SK-N-SH treated with all-trans-retinoic acid at 6 μM for 48 hours (cell line): ENCODE results near the gene VRK3.

ENCODE experiments used
- ATAC-seq: fragments of 200-7000 bp; cut with Tn5 transposase; 3 replicates; pipeline ENCODE4 v1.9.1; 2020; ENCODE audit warnings: mild to moderate bottlenecking, moderate library complexity
- ARNTL ChIP-seq: fragments of 450-650 bp; formaldehyde crosslinking; IDR thresholded peaks from 2 replicates; pipeline ENCODE4 v1.5.0; 2020; ENCODE audit warnings: low read depth, mild to moderate bottlenecking, moderate library complexity, borderline replicate concordance
- BACH2 ChIP-seq: fragments of 250-450 bp; sonication (Bioruptor Pico); IDR thresholded peaks from 2 replicates; pipeline ENCODE4 v1.9.0; 2021; ENCODE audit warnings: mild to moderate bottlenecking, borderline replicate concordance
- CSDC2 ChIP-seq: fragments of 250-450 bp; sonication (Bioruptor Pico); IDR thresholded peaks from 2 replicates; pipeline ENCODE4 v1.5.0; 2020; ENCODE audit warnings: mild to moderate bottlenecking, moderate library complexity
- CSRNP3 ChIP-seq: fragments of 250-450 bp; sonication (Bioruptor Pico); IDR thresholded peaks from 2 replicates; pipeline ENCODE4 v1.5.1; 2021; ENCODE audit warnings: mild to moderate bottlenecking, moderate library complexity
- ESRRG ChIP-seq: fragments of 250-450 bp; sonication (Bioruptor Pico); IDR thresholded peaks from 2 replicates; pipeline ENCODE4 v1.6.1; 2021; ENCODE audit warnings: mild to moderate bottlenecking
- ISL1 ChIP-seq: fragments of 250-450 bp; sonication (Bioruptor Pico); IDR thresholded peaks from 2 replicates; pipeline ENCODE4 v2.1.2; 2022; ENCODE audit warnings: mild to moderate bottlenecking, moderate library complexity
- OSR1 ChIP-seq: fragments of 250-450 bp; sonication (Bioruptor Pico); IDR thresholded peaks from 2 replicates; pipeline ENCODE4 v1.8.0; 2022; ENCODE audit warnings: moderate library complexity, mild to moderate bottlenecking, inconsistent platforms
- PATZ1 ChIP-seq: fragments of 250-450 bp; sonication (Bioruptor Pico); IDR thresholded peaks from 2 replicates; pipeline ENCODE4 v1.8.0; 2020; ENCODE audit warnings: mild to moderate bottlenecking, moderate library complexity, borderline replicate concordance
- POU6F1 ChIP-seq: fragments of 250-450 bp; sonication (Bioruptor Pico); IDR thresholded peaks from 2 replicates; pipeline ENCODE4 v1.8.0; 2021; ENCODE audit warnings: low read depth, mild to moderate bottlenecking, moderate library complexity, borderline replicate concordance
- PPARA ChIP-seq: fragments of 250-450 bp; sonication (Bioruptor Pico); IDR thresholded peaks from 2 replicates; pipeline ENCODE4 v1.5.0; 2020; ENCODE audit warnings: mild to moderate bottlenecking, borderline replicate concordance
- SNAI2 ChIP-seq: fragments of 250-450 bp; sonication (Bioruptor Pico); IDR thresholded peaks from 2 replicates; pipeline ENCODE4 v1.5.0; 2020; ENCODE audit warnings: mild to moderate bottlenecking, moderate library complexity
- TCF4 ChIP-seq: fragments of 250-450 bp; sonication (Bioruptor Pico); IDR thresholded peaks from 2 replicates; pipeline ENCODE4 v1.8.0; 2021; ENCODE audit warnings: mild to moderate bottlenecking, moderate library complexity, borderline replicate concordance
- TSHZ2 ChIP-seq: fragments of 250-450 bp; sonication (Bioruptor Pico); IDR thresholded peaks from 2 replicates; pipeline ENCODE4 v1.5.0; 2020; ENCODE audit warnings: mild to moderate bottlenecking, moderate library complexity
- ZC3H10 ChIP-seq: fragments of 250-450 bp; sonication (Bioruptor Pico); IDR thresholded peaks from 2 replicates; pipeline ENCODE4 v1.5.1; 2021; ENCODE audit warnings: mild to moderate bottlenecking, moderate library complexity
- ZFP3 ChIP-seq: fragments of 250-450 bp; sonication (Bioruptor Pico); IDR thresholded peaks from 2 replicates; pipeline ENCODE4 v1.5.0; 2020; ENCODE audit warnings: mild to moderate bottlenecking, moderate library complexity
- ZFP30 ChIP-seq: fragments of 450-650 bp; formaldehyde crosslinking; IDR thresholded peaks from 2 replicates; pipeline ENCODE4 v1.5.0; 2022; ENCODE audit warnings: mild to moderate bottlenecking, moderate library complexity
- ZNF565 ChIP-seq: fragments of 450-650 bp; formaldehyde crosslinking; conservative IDR thresholded peaks from 2 replicates; pipeline ENCODE4 v1.5.0; 2020; ENCODE audit warnings: low read depth, mild to moderate bottlenecking, moderate library complexity
- ZNF70 ChIP-seq: fragments of 450-650 bp; formaldehyde crosslinking; IDR thresholded peaks from 2 replicates; pipeline ENCODE4 v1.5.0; 2020; ENCODE audit warnings: mild to moderate bottlenecking, moderate library complexity
- ZNF8 ChIP-seq: fragments of 450-650 bp; formaldehyde crosslinking; IDR thresholded peaks from 2 replicates; pipeline ENCODE4 v1.5.0; 2020; ENCODE audit warnings: mild to moderate bottlenecking, moderate library complexity

The VRK3 gene

GRCh38 chr19:50061650-50062049, 36.5 kb upstream of the VRK3 start (continued):
- TF ChIP-seq POU6F1 (CRISPR knock-in tag) (no peak), ZFP3 (CRISPR knock-in tag) (no peak), BACH2 (CRISPR knock-in tag) (no peak), ZNF565 (CRISPR knock-in tag) (no peak), ZNF8 (CRISPR knock-in tag) (no peak), ZC3H10 (no peak), PPARA (CRISPR knock-in tag) (no peak), SNAI2 (no peak), TCF4 (CRISPR knock-in tag) (no peak), TSHZ2 (CRISPR knock-in tag) (no peak)

DNA sequence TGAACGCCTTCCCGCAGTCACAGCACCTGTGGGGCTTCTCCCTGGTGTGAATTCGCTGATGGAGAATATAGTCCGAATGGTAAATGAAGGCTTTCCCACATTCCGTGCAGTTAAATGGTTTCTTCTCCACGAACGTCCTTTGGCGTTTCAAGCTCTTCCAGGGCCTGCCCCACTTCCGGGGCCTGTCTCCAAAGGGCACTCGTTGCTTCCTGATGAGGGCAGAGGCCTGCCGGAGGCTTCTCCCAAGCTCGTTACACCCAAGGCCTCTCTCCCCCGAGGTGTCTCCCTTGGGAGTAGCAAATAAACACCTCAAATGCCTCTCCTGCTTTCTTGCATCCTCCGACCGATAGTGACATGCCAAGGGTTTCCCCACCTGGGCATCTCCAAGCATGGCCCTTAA, 34.9 kb upstream of the VRK3 start:
- ATAC-seq = no peak
- TF ChIP-seq ZFP3 (CRISPR knock-in tag) (no peak), BACH2 (CRISPR knock-in tag) (no peak), POU6F1 (CRISPR knock-in tag) (no peak)

DNA sequence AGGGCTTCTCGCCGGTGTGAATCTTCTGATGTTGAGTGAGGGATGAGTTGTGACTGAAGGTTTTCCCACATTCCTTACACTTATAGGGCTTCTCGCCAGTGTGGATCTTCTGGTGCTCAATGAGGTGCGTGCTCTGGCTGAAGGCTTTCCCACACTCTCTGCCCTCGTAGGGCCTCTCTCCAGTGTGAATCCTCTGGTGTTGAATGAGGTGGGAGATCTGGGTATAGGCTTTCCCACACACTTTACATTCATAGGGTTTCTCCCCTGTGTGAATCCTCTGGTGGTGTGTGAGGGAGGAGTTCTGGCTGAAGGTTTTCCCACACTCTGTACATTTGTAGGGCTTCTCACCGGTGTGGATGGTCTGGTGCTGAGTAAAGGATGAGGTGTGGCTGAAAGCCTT, 33.9 kb upstream of the VRK3 start:
- TF ChIP-seq ISL1 (CRISPR knock-in tag) (no peak), ZNF70 (CRISPR knock-in tag) (no peak), CSRNP3 (no peak), ZNF8 (CRISPR knock-in tag) (no peak), ARNTL (CRISPR knock-in tag) (no peak), TSHZ2 (CRISPR knock-in tag) (no peak), SNAI2 (no peak), POU6F1 (CRISPR knock-in tag) (no peak), BACH2 (CRISPR knock-in tag) (no peak), ESRRG (CRISPR knock-in tag) (no peak), CSDC2 (CRISPR knock-in tag) (no peak), ZFP30 (CRISPR knock-in tag) (no peak), ZC3H10 (no peak), PATZ1 (no peak), OSR1 (no peak)
- no peak for ATAC-seq
